AG08395 (cell line): ENCODE measurements around the gene MEPCE.
A peak's percentile ranks its signal among the peaks of the same experiment; 100 is the strongest.

ENCODE experiments used
- DNase-seq: peaks from one replicate; pipeline ENCODE4 v3.0.0; 2012; ENCODE audit warnings: mixed read lengths, low spot score

The MEPCE gene

DNA sequence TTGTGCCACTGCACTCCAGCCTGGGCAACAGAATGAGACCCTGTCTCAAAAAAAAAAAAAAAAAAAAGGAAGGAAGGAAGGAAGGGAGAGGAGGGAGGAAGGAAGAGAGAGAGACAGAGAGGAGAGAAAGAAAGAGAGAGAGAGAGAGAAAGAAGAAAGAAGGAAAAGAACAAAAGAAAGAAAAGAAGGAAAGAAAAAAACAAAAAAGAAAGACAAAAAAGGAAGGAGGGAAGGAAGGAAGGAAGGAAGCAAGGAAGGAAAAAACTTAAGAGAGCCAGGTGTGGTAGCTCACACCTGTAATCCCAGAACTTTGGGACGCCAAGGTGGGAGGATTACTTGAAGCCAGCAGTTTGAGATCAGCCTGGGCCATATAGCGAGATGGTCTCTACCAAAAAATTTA lies 35.2 kb downstream of the MEPCE start:
- no peak for DNase-seq

DNA sequence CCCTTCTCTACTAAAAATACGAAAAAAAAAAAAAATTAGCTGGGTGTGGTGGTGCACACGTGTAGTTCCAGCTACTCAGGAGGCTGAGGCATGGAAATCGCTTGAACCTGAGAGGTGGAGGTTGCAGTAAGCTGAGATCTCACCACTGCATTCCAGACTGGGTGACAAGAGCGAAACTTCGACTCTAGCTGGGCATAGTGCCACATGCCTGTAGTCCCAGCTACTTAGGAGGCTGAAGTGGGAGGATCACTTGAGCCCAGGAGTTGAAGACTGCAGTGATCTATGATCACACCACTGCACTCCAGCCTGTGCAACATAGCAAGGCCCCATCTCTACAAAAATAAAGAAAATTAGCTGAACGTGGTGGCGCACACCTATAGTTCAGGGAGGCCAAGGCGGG lies 35.7 kb downstream of the MEPCE start:
- DNase-seq: no peak

DNA sequence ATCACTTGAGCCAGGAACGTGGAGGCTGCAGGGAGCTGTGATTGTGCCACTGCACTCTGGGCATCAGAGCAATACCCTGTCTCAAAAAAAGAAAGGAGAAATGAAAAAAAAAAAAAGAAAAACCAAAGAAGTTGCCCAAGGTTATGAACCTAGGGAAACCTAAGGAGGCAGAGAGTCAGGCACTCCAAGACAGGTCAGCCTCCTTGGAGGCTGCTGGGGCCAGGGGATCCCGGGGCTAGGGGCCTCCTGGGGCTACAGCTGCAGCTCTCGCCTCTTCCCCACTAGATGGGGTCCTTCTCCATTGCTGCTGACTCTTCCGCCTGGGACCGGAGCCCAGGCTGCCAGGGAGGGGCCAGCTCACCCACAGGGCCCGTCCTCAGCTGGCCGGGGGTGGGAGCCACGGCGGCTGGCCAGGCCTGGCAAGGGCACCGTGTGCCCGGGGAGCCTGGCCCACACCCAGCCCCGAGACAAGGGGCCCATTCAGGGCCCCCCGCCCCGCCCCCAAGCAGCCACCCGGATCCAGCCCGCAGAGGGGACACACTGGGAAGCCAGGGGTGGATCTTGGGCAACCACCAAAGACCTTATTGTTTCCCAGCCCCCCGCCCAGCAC lies 36.2 kb downstream of the MEPCE start:
- peak; percentile 91 for DNase-seq

GRCh38 chr7:100466653-100467605 lies 37.3 kb downstream of the MEPCE start:
- no peak for DNase-seq

DNA sequence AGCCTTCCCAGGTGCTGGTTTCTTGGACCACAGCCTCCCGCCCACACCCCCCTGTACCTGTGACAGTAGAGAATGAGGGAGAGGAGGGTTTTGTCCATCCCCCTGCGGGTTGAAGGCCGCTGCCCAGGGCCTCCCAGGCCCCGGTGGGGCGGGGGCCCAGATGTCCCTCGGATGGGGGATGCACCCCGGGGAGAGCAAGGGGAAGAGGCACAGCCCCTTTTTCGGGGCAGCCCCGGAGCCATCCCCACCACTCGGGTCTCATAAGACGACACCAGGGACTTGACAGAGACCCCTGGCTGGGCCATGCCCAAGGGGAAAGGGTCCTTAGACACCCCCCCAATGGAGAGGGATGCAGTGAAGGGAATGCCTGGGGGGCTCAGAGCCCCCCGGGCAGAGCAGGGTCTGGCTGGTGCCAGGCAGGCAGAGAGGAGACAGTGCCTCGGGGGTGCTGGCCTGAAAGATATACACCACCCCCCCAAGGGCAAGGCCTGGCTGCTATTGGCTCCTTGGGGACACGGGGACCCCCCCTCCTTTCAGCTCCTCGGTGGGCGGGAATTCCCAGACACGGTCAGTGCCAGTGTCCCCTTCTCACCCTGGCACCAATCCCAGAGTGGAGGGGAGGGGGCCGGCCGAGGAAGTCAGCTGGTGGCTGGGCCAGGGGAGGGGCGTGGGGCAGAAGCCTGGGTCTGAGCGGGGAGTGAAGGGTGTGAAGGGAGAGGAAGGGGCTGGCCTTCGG lies 38.2 kb downstream of the MEPCE start:
- no peak for DNase-seq

DNA sequence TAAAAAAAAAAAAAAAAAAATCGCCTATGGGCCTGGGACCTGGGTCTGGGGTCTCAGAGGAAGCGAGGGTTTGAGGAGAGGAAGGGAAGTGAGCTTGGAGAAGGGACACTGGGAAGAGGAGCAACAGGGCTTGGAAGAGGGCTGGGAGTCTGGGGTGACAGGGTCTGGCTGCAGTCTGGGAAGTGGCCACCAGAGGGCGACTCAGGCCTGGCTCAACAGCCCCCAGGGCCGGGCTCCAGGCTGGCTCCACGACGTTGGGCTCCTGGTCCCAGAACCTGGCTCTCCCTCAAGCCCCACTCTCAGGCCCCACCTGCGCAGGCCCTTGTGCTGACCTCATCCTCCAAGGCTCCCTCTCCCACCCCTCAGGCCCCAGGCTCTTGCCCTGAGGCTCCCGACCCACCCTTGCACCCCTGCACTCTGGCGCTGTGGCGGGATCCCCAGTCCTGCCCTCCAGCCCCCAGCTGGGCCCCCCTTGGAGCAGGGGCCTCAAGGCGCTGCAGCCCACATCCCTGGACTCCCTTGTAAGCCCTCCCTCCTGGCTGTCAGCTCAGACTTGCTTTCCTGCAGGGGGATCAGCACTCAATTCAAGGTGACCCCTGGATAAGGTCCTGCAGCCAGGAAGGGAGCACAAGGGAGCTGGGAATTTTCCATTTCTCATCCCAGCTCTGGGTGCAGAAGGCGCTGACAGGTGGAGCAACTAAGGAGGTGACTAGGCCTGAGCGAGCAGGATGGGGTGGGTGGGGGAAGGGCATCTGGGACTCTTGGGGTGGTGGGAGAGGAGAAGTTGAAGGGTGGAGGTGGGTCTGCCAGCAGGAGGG lies 39.8 kb downstream of the MEPCE start:
- peak; percentile 91 for DNase-seq

- DNase-seq: no peak
These were observed 41.4 kb downstream of the MEPCE start for GRCh38 chr7:100471021-100471420.

GRCh38 chr7:100472121-100472851 lies 42.7 kb downstream of the MEPCE start:
- DNase-seq: no peak

- DNase-seq: peak; percentile 40
These were observed 43.3 kb downstream of the MEPCE start for GRCh38 chr7:100472854-100473499.

- DNase-seq: no peak
These were observed 45.9 kb downstream of the MEPCE start for GRCh38 chr7:100475549-100475948.

DNA sequence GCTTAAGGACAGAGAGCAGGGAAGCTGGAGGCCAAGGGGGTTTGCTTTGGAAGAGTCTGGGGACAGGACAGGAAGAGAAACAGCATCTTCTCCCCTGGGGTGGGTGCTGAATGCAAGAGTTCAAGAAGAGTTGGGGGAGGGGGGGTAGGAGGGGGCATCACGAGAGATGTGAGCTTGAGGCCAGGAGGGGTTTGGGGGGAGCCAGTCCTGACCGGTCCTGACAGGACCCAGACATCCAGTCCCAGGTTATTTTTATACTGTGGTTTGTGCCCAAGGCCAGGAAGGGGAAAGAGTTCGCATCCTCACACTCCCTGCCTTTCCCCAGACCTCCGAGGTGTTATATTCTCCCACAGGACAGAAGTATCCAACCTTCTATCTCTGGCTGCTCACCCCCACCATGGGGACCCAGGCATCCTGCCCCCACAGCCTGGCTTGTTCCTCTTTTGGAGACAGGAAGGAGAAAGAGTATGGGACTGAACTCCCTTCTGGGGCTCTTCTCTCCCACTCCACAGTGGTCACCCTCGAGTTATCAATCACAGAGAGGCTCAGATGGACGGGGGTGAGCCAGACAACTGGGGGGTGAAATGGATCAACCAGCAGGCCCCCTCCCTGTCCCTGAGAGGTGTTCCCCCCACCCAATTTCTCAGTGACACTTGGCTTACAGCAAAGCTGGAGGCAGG lies 46.6 kb downstream of the MEPCE start:
- no peak for DNase-seq

- no peak for DNase-seq
These were observed 47.6 kb downstream of the MEPCE start for GRCh38 chr7:100476903-100477870.

GRCh38 chr7:100477871-100478267 lies 48.2 kb downstream of the MEPCE start:
- DNase-seq: no peak

DNA sequence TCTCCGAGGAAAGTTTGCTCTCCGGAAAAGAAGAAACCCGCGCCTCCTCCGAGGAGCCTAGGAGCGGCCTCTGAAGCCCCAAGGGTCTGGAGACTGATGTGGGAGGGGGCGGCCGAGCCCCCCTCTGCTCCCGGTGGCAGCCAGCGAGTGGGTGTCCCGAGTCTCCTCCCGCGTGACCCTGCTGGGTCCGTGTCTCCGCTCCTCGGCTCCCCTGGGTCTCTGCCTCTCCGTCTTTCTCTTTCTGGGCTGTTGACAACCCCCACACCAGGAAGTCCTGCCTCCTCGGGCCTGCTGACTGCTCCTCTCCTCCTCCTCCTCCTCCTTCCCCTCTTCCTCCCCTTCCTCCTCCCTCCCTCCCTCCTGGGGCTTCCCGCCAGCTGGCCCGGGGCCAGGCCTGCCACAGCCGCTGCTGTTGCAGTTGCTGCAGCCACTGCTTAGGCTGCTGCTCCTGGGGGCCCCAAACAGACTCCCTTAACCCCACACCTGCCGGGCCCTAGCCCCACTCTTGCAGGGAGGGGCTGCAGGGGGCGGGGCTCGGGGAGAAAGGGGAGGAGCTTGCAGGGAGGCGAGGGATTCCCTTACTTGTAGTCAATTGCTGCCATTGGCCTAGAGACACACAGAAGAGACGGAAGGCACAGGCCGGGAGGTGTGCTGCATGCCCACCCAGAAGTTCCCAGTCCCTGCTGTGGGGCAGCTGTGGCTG lies 49.5 kb downstream of the MEPCE start, which contains the start of gene TSC22D4:
Gene TSC22D4 (minus strand): TSS at position 257 of the 703 bp plus-strand sequence. CDS start 1,176 bp downstream, outside the sequence.
- DNase-seq: peak; percentile 92

- no peak for DNase-seq
These were observed 51.8 kb downstream of the MEPCE start for GRCh38 chr7:100481466-100481865.

- DNase-seq: no peak
These were observed 53.1 kb downstream of the MEPCE start for GRCh38 chr7:100482728-100483089.

DNA sequence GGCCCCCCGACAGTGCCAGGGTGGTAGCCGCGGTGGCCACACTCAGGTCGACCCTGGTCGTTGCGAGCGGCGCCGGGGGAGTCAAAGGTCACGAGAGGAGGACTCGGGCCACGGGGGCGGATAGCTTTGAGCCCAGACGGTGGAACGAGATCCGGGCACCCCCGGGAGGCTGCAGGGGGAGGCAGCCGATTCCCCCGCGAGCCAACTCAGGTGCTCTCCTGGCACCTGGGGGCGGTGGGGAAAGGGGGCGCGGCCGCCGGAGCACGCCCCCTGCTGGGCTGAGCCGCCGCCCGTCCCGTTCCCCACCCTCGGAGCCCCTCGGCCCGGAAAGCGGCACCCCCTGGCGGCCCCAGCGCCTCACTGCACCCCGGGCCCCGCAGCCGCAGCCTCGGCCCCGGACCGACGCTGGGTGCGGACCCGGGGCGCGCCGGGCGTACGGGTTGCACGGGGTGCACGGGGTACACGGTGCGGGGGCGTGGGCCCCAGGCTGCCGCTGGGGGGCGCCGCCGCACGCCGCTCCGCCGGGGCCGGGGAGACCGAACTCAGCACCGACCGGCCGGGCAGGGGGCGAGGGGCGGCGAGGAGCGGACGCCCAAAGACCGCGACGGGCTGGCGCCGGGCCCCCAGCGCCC lies 53.6 kb downstream of the MEPCE start:
- DNase-seq: peak; percentile 67
